PC-9 (cell line): ENCODE data around the gene ALB. TPM values are rescaled to one million over a fixed set of nuclear protein-coding genes. Genes with fewer than 3 reads are reported as not detected.
A peak's percentile ranks its signal among the peaks of the same experiment; 100 is the strongest.

ENCODE experiments used
- BruUV-seq: library from RNA; stranded (reverse); fragments of 400-500 nt; replicated peaks from 2 replicates; lab custom pipeline; 2021; lab: Mats Ljungman, UMichigan
- CTCF ChIA-PET: fragments of 300-600 bp; sonication (Branson Sonifier 250); formaldehyde crosslinking; loops from one replicate; lab custom pipeline; 2022; ENCODE audit warnings: antibody characterized with exemption; lab: Charles Lee
- POLR2A ChIA-PET: fragments of 300-600 bp; sonication (Branson Sonifier 250); formaldehyde crosslinking; loops from one replicate; lab custom pipeline; 2022; ENCODE audit warnings: antibody characterized with exemption; ENCODE audit not compliant: unreplicated experiment; lab: Charles Lee
- DNase-seq, 2 experiments: peaks; one replicate each; pipeline versions ENCODE4 v3.0.0 to v3.0.0-alpha.2; 2015 to 2022; ENCODE audit warnings: mixed read lengths in 1 of 2
- H2AFZ ChIP-seq: fragments of 200-600 bp; sonication (generic); 2 replicates; pipeline ENCODE4 v1.8.1; 2017; ENCODE audit warnings: antibody characterized with exemption
- H3F3A ChIP-seq: fragments of 200-600 bp; sonication (generic); 2 replicates; pipeline ENCODE4 v1.8.1; 2017; ENCODE audit warnings: antibody characterized with exemption, mild to moderate bottlenecking, low read depth; ENCODE audit not compliant: insufficient read depth
- H3K27ac ChIP-seq: fragments of 200-600 bp; sonication (generic); 2 replicates; pipeline ENCODE4 v1.6.1; 2016; ENCODE audit warnings: mixed run types
- H3K27me3 ChIP-seq: fragments of 200-600 bp; sonication (generic); 2 replicates; pipeline ENCODE4 v1.6.1; 2016; ENCODE audit warnings: low read depth, mixed run types; ENCODE audit not compliant: insufficient read depth
- H3K36me3 ChIP-seq: fragments of 200-600 bp; sonication (generic); 2 replicates; pipeline ENCODE4 v1.6.1; 2016; ENCODE audit warnings: low read depth, mixed run types
- H3K4me1 ChIP-seq: fragments of 200-600 bp; sonication (generic); replicated peaks from 2 replicates; pipeline ENCODE4 v1.6.1; 2016; ENCODE audit warnings: mixed run types; ENCODE audit not compliant: insufficient read depth
- H3K4me2 ChIP-seq: fragments of 200-600 bp; sonication (generic); 2 replicates; pipeline ENCODE4 v1.6.1; 2017; ENCODE audit warnings: mixed run types
- H3K4me3 ChIP-seq: fragments of 200-600 bp; sonication (generic); 2 replicates; pipeline ENCODE4 v1.6.1; 2016; ENCODE audit warnings: mixed run types
- H3K79me2 ChIP-seq: fragments of 200-600 bp; sonication (generic); 2 replicates; pipeline ENCODE4 v1.6.1; 2017; ENCODE audit warnings: low read depth, mixed run types
- H3K9me2 ChIP-seq: fragments of 200-600 bp; sonication (generic); 2 replicates; pipeline ENCODE4 v1.8.1; 2017; ENCODE audit warnings: mild to moderate bottlenecking; ENCODE audit not compliant: insufficient read depth
- H3K9me3 ChIP-seq: fragments of 200-600 bp; sonication (generic); 2 replicates; pipeline ENCODE4 v1.8.1; 2016; ENCODE audit warnings: low read depth; ENCODE audit not compliant: insufficient read depth
- H4K20me1 ChIP-seq: fragments of 200-600 bp; sonication (generic); 2 replicates; pipeline ENCODE4 v1.8.1; 2017; ENCODE audit not compliant: insufficient read depth
- EZH2 ChIP-seq: fragments of 200-600 bp; sonication (generic); IDR thresholded peaks from 2 replicates; pipeline ENCODE4 v1.8.0; 2017; ENCODE audit warnings: antibody characterized with exemption, low read depth
- intact Hi-C: fragments of 100-400 bp; cut with micrococcal nuclease; formaldehyde crosslinking; loops from one replicate; pipeline ENCODE4 v1.10.0; 2022; ENCODE audit not compliant: unreplicated experiment
- total RNA-seq: library from RNA; stranded (reverse); gene quantifications from 2 replicates; pipeline ENCODE4 v1.2.3, GENCODE V29; 2021
- TF ChIP-seq, protein P1 (sequence below): fragments of 200-600 bp; sonication (generic); conservative IDR thresholded peaks from 2 replicates; pipeline ENCODE4 v1.6.1; 2017; ENCODE audit warnings: mixed run types, antibody characterized with exemption, mild to moderate bottlenecking, moderate library complexity

Gene ALB
- total RNA-seq, 1 experiment from 2014 or later: not detected

DNA sequence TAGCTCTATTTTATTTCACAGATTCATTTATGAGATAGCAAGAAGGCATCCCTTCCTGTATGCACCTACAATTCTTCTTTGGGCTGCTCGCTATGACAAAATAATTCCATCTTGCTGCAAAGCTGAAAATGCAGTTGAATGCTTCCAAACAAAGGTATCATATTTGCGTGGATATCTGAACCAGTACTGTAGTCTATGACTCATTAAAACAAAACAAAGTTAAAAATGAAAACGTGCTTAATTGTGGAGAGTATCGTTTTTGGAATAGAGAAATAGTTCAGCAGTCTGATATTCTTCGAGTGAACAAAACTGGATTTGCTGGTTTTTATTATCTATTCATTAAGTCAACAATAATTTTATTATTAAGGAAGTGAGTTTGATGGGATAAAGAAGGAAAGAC lies 38.2 kb downstream of the ALB start:
- H3K4me3 ChIP-seq: no peak overlapping the region
- H3K9me3 ChIP-seq: no peaks in the 10 kb centered on the region
- ChIA-PET CTCF (no interaction called here), POLR2A (no interaction called here)
- TF ChIP-seq EZH2: no peak
- TF ChIP-seq, protein P1, sequence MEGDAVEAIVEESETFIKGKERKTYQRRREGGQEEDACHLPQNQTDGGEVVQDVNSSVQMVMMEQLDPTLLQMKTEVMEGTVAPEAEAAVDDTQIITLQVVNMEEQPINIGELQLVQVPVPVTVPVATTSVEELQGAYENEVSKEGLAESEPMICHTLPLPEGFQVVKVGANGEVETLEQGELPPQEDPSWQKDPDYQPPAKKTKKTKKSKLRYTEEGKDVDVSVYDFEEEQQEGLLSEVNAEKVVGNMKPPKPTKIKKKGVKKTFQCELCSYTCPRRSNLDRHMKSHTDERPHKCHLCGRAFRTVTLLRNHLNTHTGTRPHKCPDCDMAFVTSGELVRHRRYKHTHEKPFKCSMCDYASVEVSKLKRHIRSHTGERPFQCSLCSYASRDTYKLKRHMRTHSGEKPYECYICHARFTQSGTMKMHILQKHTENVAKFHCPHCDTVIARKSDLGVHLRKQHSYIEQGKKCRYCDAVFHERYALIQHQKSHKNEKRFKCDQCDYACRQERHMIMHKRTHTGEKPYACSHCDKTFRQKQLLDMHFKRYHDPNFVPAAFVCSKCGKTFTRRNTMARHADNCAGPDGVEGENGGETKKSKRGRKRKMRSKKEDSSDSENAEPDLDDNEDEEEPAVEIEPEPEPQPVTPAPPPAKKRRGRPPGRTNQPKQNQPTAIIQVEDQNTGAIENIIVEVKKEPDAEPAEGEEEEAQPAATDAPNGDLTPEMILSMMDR: no peak
- H3F3A ChIP-seq: no peaks in the 10 kb centered on the region
- no peak for DNase-seq
- no peaks in the 10 kb centered on the region for H4K20me1 ChIP-seq
- no TSS peak for BruUV-seq
- no peak overlapping the region for H3K27ac ChIP-seq
- no peak overlapping the region for H2AFZ ChIP-seq
- peak overlapping the region; percentile 44 for H3K4me2 ChIP-seq
- no peaks in the 10 kb centered on the region for H3K36me3 ChIP-seq
- H3K27me3 ChIP-seq: no peaks in the 10 kb centered on the region
- H3K79me2 ChIP-seq: no peaks in the 10 kb centered on the region
- H3K4me1 ChIP-seq: no peaks in the 10 kb centered on the region
- intact Hi-C loops: no loop called here
- H3K9me2 ChIP-seq: no peaks in the 10 kb centered on the region; the same call in 1 of the 2 replicates

GRCh38 chr4:73443224-73443623 lies 39.1 kb downstream of the ALB start:
- Histone ChIP-seq H3K9me3 (no peaks in the 10 kb centered on the region), H3F3A (no peaks in the 10 kb centered on the region), H3K4me2 (no peak overlapping the region), H2AFZ (no peak overlapping the region), H3K4me3 (no peak overlapping the region), H3K27ac (no peak overlapping the region), H3K79me2 (no peaks in the 10 kb centered on the region), H3K4me1 (no peaks in the 10 kb centered on the region), H3K27me3 (no peaks in the 10 kb centered on the region), H3K36me3 (no peaks in the 10 kb centered on the region), H3K9me2 (no peaks in the 10 kb centered on the region), H4K20me1 (no peaks in the 10 kb centered on the region)
- ChIA-PET CTCF (no interaction called here), POLR2A (interaction anchor here (0.7 kb wide), 1 partner anchor 781 kb away, joined by 3 read pairs; no protein-coding TSS in a partner anchor)
- no TSS peak for BruUV-seq
- DNase-seq: no peak
- TF ChIP-seq EZH2: no peak
- TF ChIP-seq, protein P1: no peak
- intact Hi-C loops: no loop called here

- no peak overlapping the region for H3K4me3 ChIP-seq
- no peaks in the 10 kb centered on the region for H3K27me3 ChIP-seq
- H3K36me3 ChIP-seq: no peaks in the 10 kb centered on the region
- no peak for TF ChIP-seq EZH2
- TF ChIP-seq, protein P1: no peak
- POLR2A ChIA-PET: no interaction called here
- no peaks in the 10 kb centered on the region for H3K79me2 ChIP-seq
- no peaks in the 10 kb centered on the region for H3K4me1 ChIP-seq
- H3K4me2 ChIP-seq: no peak overlapping the region
- DNase-seq: no peak
- H4K20me1 ChIP-seq: no peaks in the 10 kb centered on the region
- no peaks in the 10 kb centered on the region for H3K9me2 ChIP-seq
- H3K9me3 ChIP-seq: no peaks in the 10 kb centered on the region
- CTCF ChIA-PET: no interaction called here
- H3K27ac ChIP-seq: no peak overlapping the region
- no peaks in the 10 kb centered on the region for H3F3A ChIP-seq
- no peak overlapping the region for H2AFZ ChIP-seq
- intact Hi-C loops: no loop called here
- BruUV-seq: no TSS peak
Measured at GRCh38 chr4:73445383-73446335, 41.6 kb downstream of the ALB start.
